OCI-M2 (cell line): ENCODE measurements around the gene MYO6.

ENCODE experiments used
- DNase-seq: peaks from one replicate; lab custom pipeline; 2025; ENCODE audit not compliant: unreplicated experiment; lab: John Stamatoyannopoulos, UW

Gene MYO6

DNA sequence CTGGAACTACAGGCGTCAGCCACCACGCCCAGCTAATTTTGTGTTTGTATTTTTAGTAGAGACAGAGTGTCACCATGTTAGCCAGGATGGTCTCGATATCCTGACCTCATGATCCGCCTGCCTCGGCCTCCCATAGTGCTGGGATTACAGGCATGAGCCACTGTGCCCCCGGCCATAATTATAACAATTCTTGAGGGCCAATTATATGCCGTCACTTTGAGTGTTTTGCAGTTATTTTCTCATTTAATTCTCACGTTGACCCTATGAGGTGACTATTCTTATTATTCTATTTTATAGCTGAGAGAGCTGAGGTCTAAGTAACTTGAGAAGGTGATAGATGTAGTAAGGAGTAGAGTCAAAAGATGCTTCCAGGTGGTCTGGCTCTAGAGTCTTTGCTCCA lies 13.0 kb downstream of the MYO6 start:
- DNase-seq: no peak

GRCh38 chr6:75766387-75766786 lies 17.3 kb downstream of the MYO6 start:
- DNase-seq: no peak

DNA sequence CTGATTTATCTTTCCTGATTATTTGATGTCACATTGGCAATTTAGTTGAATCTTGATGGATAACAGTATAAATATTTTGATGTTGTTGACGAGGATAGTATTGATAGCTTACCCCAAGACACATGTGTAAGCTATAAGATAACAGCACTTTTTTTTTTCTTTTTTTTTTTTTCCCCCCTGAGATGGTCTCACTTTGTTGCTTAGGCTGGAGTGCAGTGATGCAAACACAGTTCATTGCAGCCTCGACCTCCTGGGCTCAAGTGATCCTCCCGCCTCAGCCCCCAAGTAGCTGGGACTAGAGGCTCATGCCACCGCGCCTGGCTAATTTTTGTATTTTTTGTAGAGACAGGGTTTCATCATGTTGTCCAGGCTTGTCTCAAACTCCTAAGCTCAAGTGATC lies 21.8 kb downstream of the MYO6 start:
- DNase-seq: no peak

DNA sequence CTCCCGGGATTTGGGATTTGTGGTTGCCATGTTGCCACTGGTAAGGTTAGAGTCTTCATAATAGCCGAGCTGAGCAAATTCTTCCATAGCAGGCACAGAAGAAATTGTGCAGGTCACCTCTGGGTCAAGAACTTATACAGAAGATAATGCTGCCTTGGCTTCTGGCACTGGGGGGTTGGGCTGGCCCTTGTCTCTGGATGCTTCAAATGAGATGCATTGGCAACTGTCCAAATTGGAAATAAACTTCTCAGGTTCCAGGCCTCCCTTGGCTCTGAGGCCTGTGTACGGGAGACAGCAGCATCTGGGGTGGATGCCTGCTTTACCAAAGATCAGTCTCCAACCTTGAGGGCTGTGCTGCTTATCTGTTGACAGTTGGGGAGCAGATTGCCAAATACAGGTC lies 26.2 kb downstream of the MYO6 start:
- DNase-seq: no peak

DNA sequence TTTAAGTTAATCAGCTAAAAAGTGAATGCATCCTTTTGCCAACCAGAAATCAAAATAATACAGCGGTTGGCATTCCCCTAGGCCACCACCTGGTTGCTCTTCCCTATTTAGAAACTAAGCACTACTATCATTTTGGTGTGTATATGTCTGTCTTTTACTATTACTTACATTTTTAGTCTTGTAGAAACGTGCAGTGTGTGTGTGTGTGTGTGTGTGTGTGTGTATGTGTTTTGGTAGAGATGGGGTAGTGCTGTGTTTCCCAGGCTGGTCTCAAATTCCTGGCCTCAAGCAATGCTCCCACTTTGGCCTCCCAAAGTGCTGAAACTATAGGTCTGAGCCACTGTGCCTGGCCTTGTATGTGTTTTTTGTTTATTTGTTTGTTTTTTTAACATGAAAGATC lies 27.4 kb downstream of the MYO6 start:
- DNase-seq: no peak

DNA sequence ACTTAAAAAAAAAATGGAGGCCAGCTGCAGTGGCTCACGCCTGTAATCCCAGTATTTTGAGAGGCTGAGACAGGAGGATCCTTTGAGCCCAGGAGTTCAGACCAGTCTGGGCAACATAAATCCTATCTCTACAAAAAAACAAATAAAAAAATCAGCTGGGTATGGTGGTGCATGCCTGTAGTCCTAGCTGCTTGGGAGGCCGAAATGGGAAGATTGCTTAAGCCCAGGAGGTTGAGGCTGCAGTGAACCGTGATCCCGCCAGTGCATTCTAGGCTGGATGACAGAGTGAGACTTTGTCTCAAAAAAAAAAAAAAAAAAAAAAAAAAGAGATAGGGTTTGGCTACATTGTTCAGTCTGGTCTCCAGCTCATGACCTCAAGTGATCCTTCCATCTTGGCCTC lies 29.7 kb downstream of the MYO6 start:
- DNase-seq: no peak

DNA sequence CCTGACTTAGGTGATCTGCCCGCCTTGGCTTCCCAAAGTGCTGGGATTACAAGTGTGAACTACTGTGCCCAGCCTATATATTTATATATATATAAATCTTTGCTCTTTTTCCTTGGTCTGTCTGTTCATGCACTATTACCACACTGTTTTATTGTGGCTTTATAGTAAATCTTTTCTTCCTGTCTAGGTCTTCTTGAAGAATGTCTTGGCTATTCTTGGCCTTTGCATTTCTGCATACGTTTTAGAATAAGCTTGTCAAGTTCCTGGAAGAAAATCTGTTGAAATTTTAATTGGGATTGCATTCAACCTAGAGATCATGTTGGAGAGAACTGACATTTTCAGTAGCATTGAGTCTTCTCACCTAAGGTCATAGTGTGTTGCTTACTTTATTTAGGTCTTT lies 37.1 kb downstream of the MYO6 start:
- DNase-seq: no peak

DNA sequence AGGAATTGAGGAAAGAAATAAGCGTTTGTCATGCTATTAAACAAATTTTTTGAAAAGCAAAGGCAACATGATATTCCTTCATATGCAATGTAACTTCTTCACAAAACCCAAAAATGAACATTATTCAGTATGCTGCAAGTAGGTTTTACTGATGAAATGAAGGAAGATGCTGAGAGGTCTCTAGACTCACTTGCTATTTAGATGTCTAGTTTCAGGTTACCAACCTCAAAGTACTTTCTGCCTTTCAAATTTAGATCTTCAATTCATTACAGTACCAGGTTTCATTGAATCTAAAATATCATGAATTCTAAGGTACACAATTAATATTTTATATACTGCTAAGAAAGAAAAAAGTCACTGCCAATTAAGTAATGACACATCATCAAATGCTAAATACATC lies 39.9 kb downstream of the MYO6 start:
- no peak for DNase-seq

DNA sequence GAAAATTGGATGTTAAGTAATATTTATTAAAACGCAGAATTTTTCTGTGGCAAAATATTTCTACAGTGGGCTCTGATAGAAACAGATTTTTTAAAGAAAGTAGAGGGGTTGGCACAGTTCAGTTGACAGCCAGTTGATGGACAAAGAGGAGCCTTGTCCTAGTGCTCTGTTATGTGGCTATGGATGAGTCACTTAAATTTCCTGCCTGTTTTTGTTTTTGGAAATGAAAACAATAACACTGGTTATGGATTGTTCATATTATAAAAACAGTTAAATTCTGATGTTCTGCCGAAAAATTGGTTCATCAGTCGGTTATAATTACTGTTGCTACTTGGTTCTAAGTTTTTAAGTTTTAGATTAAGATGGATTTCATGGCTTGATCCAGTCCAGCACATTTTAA lies 42.8 kb downstream of the MYO6 start:
- DNase-seq: no peak

- no peak for DNase-seq
Measured at GRCh38 chr6:75794351-75794846, 45.4 kb downstream of the MYO6 start.

GRCh38 chr6:75794954-75795739 lies 46.1 kb downstream of the MYO6 start:
- DNase-seq: no peak

- no peak for DNase-seq
Measured at GRCh38 chr6:75796723-75797122, 47.7 kb downstream of the MYO6 start.

DNA sequence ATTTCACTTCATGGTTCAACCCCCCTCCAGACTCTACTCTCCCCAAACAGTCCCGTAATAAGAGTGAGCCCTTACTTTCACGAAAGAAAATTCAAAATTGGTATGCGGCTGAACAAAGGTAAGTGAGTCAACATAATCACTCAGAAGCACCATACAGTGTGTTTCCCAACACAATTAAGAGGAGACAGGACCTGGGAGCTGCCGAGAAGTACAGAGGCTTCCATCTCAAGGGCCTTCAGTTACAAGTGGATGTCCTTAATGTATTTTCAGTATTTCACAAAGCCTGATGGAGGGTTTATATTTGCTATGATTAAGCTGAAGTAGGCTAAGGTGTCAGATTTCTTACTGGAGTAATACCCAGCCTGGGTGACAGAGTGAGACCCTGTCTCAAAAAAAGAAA lies 51.1 kb downstream of the MYO6 start:
- DNase-seq: no peak

GRCh38 chr6:75800708-75801505 lies 51.9 kb downstream of the MYO6 start:
- no peak for DNase-seq

- DNase-seq: no peak
Measured at GRCh38 chr6:75802366-75802765, 53.3 kb downstream of the MYO6 start.

DNA sequence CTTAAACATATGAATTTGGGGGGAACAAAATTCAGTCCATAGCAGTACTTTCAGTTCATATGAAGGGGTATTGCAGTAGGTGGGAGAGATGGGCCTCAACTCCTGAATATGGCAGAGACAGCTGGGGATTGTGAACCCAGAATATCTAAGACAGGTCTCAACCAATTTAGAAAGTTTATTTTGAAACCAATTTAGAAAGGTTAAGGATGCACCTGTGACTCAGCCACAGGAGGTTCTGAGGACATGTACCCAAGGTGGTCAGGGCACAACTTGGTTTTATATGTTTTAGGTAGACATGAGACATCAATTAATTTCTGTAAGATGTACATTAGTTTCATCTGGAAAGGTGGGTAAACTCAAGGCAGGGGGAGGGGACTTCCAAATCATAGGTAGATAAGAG lies 59.5 kb downstream of the MYO6 start:
- no peak for DNase-seq

DNA sequence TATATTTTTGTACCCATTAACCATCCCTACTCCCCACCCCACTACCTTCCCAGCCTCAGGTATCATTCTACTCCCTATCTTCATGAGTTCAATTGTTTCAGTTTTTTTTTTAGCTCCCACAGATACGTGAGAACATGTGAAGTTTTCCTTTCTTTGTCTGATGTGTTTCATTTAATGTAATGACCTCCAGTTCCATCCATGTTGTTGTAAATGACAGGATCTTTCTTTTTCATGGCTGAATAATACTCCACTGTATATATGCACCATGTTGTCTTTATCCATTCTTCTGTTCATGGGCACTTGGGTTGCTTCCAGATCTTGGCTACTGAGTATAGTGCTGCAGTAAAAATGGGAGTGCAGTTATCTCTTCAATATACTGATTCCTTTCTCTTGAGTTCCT lies 63.5 kb downstream of the MYO6 start:
- DNase-seq: no peak

- no peak for DNase-seq
Measured at GRCh38 chr6:75813476-75814250, 64.6 kb downstream of the MYO6 start.

- DNase-seq: no peak
Measured at GRCh38 chr6:75815756-75816155, 66.7 kb downstream of the MYO6 start.

GRCh38 chr6:75818098-75818855 lies 69.2 kb downstream of the MYO6 start:
- DNase-seq: no peak
